Measurements from ENCODE around the gene MSI2. TPM values are rescaled to one million over a fixed set of nuclear protein-coding genes. Genes with fewer than 3 reads are reported as not detected.

Gene MSI2
- total and polyA plus RNA-seq, 2 experiments from 2014 or later = 18.9 to 41.8 TPM

DNA sequence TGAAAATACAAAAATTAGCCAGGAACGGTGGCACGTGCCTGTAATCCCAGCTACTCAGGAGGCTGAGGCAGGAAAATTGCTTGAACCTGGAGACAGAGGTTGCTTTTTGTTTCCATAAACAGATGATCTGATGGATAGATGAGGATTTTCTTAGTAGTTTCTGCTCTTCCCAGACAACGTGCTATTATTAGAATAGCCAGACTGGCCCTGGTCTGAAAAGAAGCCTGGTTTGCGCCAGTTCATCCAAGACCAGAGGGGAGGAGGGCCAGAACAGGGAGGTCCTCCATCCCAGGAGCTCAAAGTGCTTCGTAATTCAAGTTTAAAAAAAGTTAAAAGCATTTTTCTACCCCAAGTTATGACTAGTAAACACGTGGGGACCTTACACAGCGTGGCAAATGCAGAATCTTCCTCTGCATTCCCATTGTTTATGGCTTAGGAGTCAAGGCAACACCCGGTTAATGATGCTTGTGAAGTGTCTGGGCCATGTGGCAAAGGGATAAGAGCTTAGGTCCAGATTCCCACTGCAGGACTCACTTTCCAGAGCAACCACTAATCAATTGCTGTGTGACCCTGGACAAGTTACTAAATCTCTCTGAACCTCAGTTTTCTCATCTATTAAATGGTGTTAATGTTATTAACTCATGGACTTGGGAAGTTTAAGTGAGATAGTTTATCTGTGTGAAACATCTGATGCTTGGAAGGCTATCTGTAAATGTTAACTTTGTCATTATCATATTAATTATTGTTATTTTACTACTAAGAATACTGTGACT, 283.4 kb downstream of the MSI2 start:
- no peaks in the 10 kb centered on the region for H3K27me3 ChIP-seq (ENCODE audit: insufficient read depth)
- ATAC-seq (no peak), DNase-seq (ENCODE audit: low spot score) (no peak)
- Mint-ChIP-seq H3K4me1 (peaks cover 50% of the 10 kb centered on the region), H3K27ac (no peak overlapping the region), H3K27me3 (ENCODE audit: insufficient read depth, low read depth, poor library complexity) (peaks cover 4% of the 10 kb centered on the region), H3K9me3 (no peaks in the 10 kb centered on the region), H3K36me3 (ENCODE audit: low read depth) (no peaks in the 10 kb centered on the region), H3K4me3 (no peak overlapping the region)
- H2AFZ ChIP-seq = no peak overlapping the region
- H3K4me2 ChIP-seq = no peak overlapping the region
- H3K9me2 ChIP-seq (ENCODE audit: insufficient read depth) = no peaks in the 10 kb centered on the region; the same call in 1 of the 2 replicates
- H3K27ac ChIP-seq (ENCODE audit: low read depth) = no peak overlapping the region
- H3K4me1 ChIP-seq (ENCODE audit: insufficient read depth) = peaks cover 14% of the 10 kb centered on the region
- H3K4me3 ChIP-seq = no peak overlapping the region
- TF ChIP-seq JUNB (IDR thresholded peaks at IDR 0.05; ENCODE audit: unreplicated experiment) (no peak), EZH2phosphoT487 (IDR thresholded peaks at IDR 0.05; ENCODE audit: unreplicated experiment) (no peak), STAT1 (IDR thresholded peaks at IDR 0.05; ENCODE audit: unreplicated experiment) (no peak), ZNF331 (CRISPR knock-in tag; IDR thresholded peaks at IDR 0.05; ENCODE audit: low read depth) (no peak), EZH2 (IDR thresholded peaks at IDR 0.05; ENCODE audit: low read depth, unreplicated experiment) (no peak), CREB1 (CRISPR knock-in tag; IDR thresholded peaks at IDR 0.05; ENCODE audit: low read depth) (no peak)
- TF ChIP-seq, protein P1, sequence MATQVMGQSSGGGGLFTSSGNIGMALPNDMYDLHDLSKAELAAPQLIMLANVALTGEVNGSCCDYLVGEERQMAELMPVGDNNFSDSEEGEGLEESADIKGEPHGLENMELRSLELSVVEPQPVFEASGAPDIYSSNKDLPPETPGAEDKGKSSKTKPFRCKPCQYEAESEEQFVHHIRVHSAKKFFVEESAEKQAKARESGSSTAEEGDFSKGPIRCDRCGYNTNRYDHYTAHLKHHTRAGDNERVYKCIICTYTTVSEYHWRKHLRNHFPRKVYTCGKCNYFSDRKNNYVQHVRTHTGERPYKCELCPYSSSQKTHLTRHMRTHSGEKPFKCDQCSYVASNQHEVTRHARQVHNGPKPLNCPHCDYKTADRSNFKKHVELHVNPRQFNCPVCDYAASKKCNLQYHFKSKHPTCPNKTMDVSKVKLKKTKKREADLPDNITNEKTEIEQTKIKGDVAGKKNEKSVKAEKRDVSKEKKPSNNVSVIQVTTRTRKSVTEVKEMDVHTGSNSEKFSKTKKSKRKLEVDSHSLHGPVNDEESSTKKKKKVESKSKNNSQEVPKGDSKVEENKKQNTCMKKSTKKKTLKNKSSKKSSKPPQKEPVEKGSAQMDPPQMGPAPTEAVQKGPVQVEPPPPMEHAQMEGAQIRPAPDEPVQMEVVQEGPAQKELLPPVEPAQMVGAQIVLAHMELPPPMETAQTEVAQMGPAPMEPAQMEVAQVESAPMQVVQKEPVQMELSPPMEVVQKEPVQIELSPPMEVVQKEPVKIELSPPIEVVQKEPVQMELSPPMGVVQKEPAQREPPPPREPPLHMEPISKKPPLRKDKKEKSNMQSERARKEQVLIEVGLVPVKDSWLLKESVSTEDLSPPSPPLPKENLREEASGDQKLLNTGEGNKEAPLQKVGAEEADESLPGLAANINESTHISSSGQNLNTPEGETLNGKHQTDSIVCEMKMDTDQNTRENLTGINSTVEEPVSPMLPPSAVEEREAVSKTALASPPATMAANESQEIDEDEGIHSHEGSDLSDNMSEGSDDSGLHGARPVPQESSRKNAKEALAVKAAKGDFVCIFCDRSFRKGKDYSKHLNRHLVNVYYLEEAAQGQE (IDR thresholded peaks at IDR 0.05; ENCODE audit: unreplicated experiment) = no peak
- TF ChIP-seq, protein P2, sequence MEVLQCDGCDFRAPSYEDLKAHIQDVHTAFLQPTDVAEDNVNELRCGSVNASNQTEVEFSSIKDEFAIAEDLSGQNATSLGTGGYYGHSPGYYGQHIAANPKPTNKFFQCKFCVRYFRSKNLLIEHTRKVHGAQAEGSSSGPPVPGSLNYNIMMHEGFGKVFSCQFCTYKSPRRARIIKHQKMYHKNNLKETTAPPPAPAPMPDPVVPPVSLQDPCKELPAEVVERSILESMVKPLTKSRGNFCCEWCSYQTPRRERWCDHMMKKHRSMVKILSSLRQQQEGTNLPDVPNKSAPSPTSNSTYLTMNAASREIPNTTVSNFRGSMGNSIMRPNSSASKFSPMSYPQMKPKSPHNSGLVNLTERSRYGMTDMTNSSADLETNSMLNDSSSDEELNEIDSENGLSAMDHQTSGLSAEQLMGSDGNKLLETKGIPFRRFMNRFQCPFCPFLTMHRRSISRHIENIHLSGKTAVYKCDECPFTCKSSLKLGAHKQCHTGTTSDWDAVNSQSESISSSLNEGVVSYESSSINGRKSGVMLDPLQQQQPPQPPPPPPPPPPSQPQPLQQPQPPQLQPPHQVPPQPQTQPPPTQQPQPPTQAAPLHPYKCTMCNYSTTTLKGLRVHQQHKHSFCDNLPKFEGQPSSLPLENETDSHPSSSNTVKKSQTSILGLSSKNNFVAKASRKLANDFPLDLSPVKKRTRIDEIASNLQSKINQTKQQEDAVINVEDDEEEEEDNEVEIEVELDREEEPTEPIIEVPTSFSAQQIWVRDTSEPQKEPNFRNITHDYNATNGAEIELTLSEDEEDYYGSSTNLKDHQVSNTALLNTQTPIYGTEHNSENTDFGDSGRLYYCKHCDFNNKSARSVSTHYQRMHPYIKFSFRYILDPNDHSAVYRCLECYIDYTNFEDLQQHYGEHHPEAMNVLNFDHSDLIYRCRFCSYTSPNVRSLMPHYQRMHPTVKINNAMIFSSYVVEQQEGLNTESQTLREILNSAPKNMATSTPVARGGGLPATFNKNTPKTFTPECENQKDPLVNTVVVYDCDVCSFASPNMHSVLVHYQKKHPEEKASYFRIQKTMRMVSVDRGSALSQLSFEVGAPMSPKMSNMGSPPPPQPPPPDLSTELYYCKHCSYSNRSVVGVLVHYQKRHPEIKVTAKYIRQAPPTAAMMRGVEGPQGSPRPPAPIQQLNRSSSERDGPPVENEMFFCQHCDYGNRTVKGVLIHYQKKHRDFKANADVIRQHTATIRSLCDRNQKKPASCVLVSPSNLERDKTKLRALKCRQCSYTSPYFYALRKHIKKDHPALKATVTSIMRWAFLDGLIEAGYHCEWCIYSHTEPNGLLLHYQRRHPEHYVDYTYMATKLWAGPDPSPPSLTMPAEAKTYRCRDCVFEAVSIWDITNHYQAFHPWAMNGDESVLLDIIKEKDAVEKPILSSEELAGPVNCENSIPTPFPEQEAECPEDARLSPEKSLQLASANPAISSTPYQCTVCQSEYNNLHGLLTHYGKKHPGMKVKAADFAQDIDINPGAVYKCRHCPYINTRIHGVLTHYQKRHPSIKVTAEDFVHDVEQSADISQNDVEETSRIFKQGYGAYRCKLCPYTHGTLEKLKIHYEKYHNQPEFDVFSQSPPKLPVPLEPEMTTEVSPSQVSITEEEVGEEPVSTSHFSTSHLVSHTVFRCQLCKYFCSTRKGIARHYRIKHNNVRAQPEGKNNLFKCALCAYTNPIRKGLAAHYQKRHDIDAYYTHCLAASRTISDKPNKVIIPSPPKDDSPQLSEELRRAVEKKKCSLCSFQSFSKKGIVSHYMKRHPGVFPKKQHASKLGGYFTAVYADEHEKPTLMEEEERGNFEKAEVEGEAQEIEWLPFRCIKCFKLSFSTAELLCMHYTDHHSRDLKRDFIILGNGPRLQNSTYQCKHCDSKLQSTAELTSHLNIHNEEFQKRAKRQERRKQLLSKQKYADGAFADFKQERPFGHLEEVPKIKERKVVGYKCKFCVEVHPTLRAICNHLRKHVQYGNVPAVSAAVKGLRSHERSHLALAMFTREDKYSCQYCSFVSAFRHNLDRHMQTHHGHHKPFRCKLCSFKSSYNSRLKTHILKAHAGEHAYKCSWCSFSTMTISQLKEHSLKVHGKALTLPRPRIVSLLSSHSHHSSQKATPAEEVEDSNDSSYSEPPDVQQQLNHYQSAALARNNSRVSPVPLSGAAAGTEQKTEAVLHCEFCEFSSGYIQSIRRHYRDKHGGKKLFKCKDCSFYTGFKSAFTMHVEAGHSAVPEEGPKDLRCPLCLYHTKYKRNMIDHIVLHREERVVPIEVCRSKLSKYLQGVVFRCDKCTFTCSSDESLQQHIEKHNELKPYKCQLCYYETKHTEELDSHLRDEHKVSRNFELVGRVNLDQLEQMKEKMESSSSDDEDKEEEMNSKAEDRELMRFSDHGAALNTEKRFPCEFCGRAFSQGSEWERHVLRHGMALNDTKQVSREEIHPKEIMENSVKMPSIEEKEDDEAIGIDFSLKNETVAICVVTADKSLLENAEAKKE (CRISPR knock-in tag; IDR thresholded peaks at IDR 0.05) = no peak
- no peaks in the 10 kb centered on the region for H3F3A ChIP-seq (replicated peaks; ENCODE audit: low read depth)
- peaks cover 3% of the 10 kb centered on the region; the same call in 1 of the 2 replicates for H4K20me1 ChIP-seq (replicated peaks; ENCODE audit: insufficient read depth)
- no peaks in the 10 kb centered on the region for H3K79me2 ChIP-seq (replicated peaks; ENCODE audit: insufficient read depth)
- H3K36me3 ChIP-seq (ENCODE audit: insufficient read depth) = no peaks in the 10 kb centered on the region

All from GM23338 (cell line).